ENCODE data around the gene GPR37. TPM values are rescaled to one million over a fixed set of nuclear protein-coding genes. Genes with fewer than 3 reads are reported as not detected.

GPR37 gene
- total RNA-seq, 4 donors from 2014 or later = 0.51 to 11.0 (median 0.64) TPM

DNA sequence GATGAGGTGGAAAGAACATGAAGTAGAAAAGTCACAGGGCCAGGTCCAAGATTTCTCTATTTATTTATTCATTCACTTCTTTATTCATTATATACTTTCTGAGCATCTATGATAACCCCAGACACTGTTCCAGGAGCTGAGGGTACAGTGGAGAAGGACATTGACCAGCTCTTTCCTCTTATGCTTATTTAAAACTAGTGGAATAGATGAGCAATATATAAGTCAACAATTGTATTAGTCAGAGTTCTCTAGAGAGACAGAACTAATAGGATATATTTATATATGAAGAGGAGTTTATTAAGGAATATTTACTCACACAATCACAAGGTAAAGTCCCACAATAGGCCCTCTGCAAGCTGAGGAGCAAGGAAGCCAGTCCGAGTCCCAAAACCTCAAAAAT is 15.0 kb upstream of the GPR37 start:
- DNase-seq = no peak
- H3K4me1 ChIP-seq = no peaks in the 10 kb centered on the region
- H3K27me3 ChIP-seq = no peaks in the 10 kb centered on the region
- intact Hi-C loops (cut with DNase I; ENCODE audit: low total_unique reads) = no loop called here
- H3K36me3 ChIP-seq = no peaks in the 10 kb centered on the region
- no peaks in the 10 kb centered on the region for H3K9me3 ChIP-seq
- TF ChIP-seq, protein P1, sequence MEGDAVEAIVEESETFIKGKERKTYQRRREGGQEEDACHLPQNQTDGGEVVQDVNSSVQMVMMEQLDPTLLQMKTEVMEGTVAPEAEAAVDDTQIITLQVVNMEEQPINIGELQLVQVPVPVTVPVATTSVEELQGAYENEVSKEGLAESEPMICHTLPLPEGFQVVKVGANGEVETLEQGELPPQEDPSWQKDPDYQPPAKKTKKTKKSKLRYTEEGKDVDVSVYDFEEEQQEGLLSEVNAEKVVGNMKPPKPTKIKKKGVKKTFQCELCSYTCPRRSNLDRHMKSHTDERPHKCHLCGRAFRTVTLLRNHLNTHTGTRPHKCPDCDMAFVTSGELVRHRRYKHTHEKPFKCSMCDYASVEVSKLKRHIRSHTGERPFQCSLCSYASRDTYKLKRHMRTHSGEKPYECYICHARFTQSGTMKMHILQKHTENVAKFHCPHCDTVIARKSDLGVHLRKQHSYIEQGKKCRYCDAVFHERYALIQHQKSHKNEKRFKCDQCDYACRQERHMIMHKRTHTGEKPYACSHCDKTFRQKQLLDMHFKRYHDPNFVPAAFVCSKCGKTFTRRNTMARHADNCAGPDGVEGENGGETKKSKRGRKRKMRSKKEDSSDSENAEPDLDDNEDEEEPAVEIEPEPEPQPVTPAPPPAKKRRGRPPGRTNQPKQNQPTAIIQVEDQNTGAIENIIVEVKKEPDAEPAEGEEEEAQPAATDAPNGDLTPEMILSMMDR (IDR thresholded peaks at IDR 0.05) = no peak
- TF ChIP-seq POLR2A (IDR thresholded peaks at IDR 0.05) = no peak
- H3K4me3 ChIP-seq = no peak overlapping the region
- no peak overlapping the region for H3K27ac ChIP-seq

DNA sequence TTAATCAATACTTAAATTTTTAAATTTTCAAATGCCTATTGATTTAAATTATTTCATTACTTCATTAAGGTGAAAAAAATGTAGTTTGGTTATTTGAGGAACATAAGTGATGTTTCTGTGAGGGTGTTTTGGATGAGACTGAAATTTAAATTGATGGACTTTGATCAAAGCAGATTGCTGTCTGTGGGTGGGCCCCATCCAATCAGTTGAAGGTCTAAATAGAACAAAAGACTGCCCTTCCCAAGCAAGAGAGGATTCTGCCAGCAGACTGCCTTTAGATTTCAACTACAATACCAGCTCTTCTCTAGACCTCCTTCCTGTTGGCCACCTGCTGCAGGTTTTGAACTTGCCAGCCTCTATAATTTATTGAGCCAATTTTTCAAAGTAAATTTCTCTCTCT is 14.5 kb upstream of the GPR37 start:
- H3K9me3 ChIP-seq = no peaks in the 10 kb centered on the region
- intact Hi-C loops (cut with DNase I; ENCODE audit: low total_unique reads) = no loop called here

DNA sequence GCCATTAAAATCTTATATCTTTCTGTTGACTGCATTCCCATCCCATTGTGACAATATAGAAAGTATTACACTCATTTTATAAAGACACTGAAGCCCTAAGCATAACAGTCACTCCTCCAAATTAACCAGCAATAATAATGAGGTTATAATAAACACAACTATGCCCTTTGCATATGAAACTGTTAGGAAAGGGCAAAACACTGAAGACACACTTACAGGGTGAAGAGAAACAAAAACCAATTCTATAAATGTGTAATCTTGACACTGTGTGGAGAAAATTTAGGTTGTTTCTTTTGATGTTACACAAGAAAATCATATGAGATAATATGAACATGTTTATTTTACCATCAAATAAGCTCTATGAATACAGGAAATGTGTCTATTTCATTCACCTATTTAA is 14.0 kb upstream of the GPR37 start:
- intact Hi-C loops (cut with DNase I; ENCODE audit: low total_unique reads) = no loop called here
- H3K36me3 ChIP-seq = no peaks in the 10 kb centered on the region
- no peak for TF ChIP-seq POLR2A (IDR thresholded peaks at IDR 0.05)
- TF ChIP-seq, protein P1 (IDR thresholded peaks at IDR 0.05) = no peak
- no peak overlapping the region for H3K4me3 ChIP-seq
- H3K27me3 ChIP-seq = no peaks in the 10 kb centered on the region
- DNase-seq = no peak
- H3K27ac ChIP-seq = no peak overlapping the region
- no peaks in the 10 kb centered on the region for H3K4me1 ChIP-seq
- H3K9me3 ChIP-seq = no peaks in the 10 kb centered on the region

More for the DNA sequence above, 14.5 kb upstream of the GPR37 start:
- no peaks in the 10 kb centered on the region for H3K27me3 ChIP-seq
- H3K36me3 ChIP-seq = no peaks in the 10 kb centered on the region
- DNase-seq = no peak
- H3K4me3 ChIP-seq = no peak overlapping the region
- TF ChIP-seq POLR2A (IDR thresholded peaks at IDR 0.05) = no peak
- TF ChIP-seq, protein P1 (IDR thresholded peaks at IDR 0.05) = no peak
- no peaks in the 10 kb centered on the region for H3K4me1 ChIP-seq
- no peak overlapping the region for H3K27ac ChIP-seq

DNA sequence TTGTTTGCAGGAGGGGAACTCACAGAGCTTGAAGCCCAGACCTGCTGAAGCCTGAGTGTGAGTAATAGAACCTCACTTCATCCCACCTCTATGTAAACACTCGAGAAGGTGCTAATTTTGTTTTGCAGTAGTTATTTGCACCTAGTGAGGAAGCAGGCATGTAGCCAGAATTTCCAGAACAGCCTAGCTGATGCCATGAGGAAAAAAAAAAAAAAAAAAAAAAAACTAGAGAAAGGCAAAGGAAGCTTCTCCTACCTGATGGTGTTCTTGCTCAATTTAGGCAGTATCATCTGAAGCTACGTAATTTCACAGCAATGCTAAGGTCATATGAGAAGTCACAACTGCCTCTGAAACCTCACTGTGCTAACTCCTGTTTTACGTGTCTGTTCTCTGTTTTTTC is 13.6 kb upstream of the GPR37 start:
- no peaks in the 10 kb centered on the region for H3K9me3 ChIP-seq
- no peak overlapping the region for H3K27ac ChIP-seq
- no peaks in the 10 kb centered on the region for H3K4me1 ChIP-seq
- TF ChIP-seq, protein P1 (IDR thresholded peaks at IDR 0.05) = no peak
- no peak for TF ChIP-seq POLR2A (IDR thresholded peaks at IDR 0.05)
- no peaks in the 10 kb centered on the region for H3K36me3 ChIP-seq
- no peak for DNase-seq
- H3K27me3 ChIP-seq = no peaks in the 10 kb centered on the region
- intact Hi-C loops (cut with DNase I; ENCODE audit: low total_unique reads) = no loop called here
- no peak overlapping the region for H3K4me3 ChIP-seq

DNA sequence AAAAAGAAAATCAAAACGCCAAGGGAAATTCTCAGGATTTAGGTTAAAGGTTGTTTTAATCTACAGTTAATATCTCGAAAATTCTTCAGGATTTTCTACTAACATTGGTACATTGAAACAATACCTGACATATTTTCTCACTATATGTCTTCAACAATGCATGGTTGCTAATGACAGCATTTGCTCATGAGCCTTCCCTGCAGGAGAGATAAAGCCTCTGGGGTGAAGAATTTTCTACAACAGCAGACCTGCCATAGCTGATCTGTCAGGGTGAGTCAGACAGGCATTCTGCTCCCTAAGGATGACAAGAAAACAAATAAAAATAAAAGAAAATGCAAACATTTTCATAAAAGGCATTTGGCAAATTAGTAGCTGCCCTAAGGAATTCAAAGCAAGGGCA is 11.7 kb upstream of the GPR37 start:
- Histone ChIP-seq H3K4me1 (no peaks in the 10 kb centered on the region), H3K9me3 (no peaks in the 10 kb centered on the region), H3K27ac (no peak overlapping the region), H3K36me3 (no peaks in the 10 kb centered on the region), H3K4me3 (no peak overlapping the region), H3K27me3 (no peaks in the 10 kb centered on the region)
- DNase-seq = no peak
- TF ChIP-seq POLR2A (IDR thresholded peaks at IDR 0.05) = no peak
- intact Hi-C loops (cut with DNase I; ENCODE audit: low total_unique reads) = no loop called here

DNA sequence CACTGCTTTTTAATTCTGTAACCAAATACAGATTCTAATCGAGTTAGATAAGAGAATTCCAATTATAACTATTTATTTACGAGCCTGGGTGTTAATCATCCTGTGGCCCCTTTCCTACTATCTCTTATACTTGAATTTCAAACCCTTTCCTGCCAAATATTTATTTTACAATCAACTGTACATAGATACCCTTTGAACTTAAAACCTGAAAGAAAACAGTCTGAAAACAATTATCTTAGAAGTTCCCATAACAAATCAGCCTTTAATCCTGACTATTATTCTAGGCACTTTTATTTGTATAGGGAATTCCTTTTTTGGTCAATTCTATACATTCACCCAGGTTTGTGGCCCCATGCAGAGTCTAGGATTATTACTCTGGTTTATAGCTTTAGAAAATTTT is 10.6 kb upstream of the GPR37 start:
- Histone ChIP-seq H3K27me3 (no peaks in the 10 kb centered on the region), H3K4me3 (no peak overlapping the region), H3K9me3 (no peaks in the 10 kb centered on the region), H3K36me3 (no peaks in the 10 kb centered on the region), H3K27ac (no peak overlapping the region), H3K4me1 (no peaks in the 10 kb centered on the region)
- DNase-seq = no peak
- intact Hi-C loops (cut with DNase I; ENCODE audit: low total_unique reads) = no loop called here
- TF ChIP-seq, protein P1 (IDR thresholded peaks at IDR 0.05) = no peak
- no peak for TF ChIP-seq POLR2A (IDR thresholded peaks at IDR 0.05)
